GM19239 (cell line): ENCODE data around the gene DIAPH3.

Source experiments
- DNase-seq: peaks from one replicate; pipeline ENCODE4 v3.0.0; 2011; ENCODE audit warnings: low spot score; ENCODE audit not compliant: insufficient read length
- FAIRE-seq: peaks from 2 replicates; lab custom pipeline; 2011; peaks lifted over from hg19 to GRCh38; lab: Jason Lieb, UNC

The DIAPH3 gene

DNA sequence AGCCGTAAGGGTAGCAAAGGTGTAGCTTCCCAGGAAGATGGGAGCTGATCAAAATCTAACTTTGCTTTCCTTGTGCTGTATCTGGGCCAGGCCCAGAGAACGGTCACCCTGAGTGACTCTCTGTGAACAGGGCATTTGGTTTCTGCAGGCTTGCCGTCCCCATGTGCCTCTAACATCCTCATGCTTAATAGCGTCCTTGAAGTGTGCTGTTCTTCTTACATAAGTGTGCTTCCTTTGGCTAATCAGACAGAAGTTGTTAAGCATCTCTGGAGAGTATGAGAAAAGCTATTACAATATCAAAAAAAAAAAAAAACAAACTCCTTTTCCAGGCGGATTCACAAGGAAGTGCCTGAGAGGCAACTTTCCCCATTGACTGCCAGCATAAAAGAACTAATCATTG, 503.7 kb downstream of the DIAPH3 start:
- no peak for FAIRE-seq
- no peak for DNase-seq

- DNase-seq (no peak), FAIRE-seq (no peak)
These were observed 504.9 kb downstream of the DIAPH3 start for GRCh38 chr13:59658738-59659330.

GRCh38 chr13:59658027-59658737, 505.5 kb downstream of the DIAPH3 start:
- FAIRE-seq = no peak
- no peak for DNase-seq

DNA sequence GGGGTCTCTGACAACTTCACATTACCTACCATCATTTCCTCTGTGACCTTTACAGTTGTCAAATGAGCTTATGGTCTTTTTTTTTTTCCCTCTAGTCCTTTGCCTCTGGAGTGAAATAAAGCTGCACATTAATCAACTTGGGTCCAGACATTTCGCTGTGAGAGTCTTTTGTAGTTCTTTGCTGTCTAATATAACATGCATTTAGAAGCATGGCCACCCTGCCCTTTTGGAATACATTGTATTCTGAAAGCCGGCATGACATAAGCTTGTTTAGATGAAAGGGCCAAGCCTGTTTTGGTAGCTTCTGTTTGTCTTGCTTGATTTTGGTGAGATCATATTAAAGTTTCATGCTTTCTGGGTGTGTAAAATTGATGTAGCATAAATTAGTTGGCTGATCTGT, 509.8 kb downstream of the DIAPH3 start:
- FAIRE-seq = no peak
- DNase-seq = no peak

GRCh38 chr13:59651479-59651878, 512.2 kb downstream of the DIAPH3 start:
- FAIRE-seq (no peak), DNase-seq (no peak)

GRCh38 chr13:59643906-59644626, 519.7 kb downstream of the DIAPH3 start:
- DNase-seq = no peak
- FAIRE-seq = no peak

- DNase-seq (no peak), FAIRE-seq (no peak)
These were observed 520.3 kb downstream of the DIAPH3 start for GRCh38 chr13:59643364-59643841.

- DNase-seq (no peak), FAIRE-seq (no peak)
These were observed 521.9 kb downstream of the DIAPH3 start for GRCh38 chr13:59641817-59642216.

DNA sequence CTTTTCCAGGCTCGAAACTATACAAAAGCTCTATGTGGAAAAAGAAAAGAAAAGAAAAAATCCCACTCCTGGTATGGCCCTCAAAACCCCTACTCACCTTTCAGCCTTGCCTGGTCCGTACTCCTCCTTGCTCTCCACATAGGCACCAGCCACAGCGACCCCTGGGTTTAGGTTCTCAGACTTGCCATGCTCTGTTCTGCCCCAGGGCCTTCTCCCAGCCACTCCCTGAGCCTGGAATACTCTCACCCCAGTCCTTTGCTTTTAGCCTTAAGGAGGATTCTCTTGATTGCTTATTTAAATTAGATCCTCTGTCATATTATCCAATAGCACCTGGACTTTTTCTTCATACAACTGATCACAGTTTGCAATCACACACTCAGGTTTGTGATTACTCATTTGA, 522.5 kb downstream of the DIAPH3 start:
- FAIRE-seq = no peak
- DNase-seq = no peak

DNA sequence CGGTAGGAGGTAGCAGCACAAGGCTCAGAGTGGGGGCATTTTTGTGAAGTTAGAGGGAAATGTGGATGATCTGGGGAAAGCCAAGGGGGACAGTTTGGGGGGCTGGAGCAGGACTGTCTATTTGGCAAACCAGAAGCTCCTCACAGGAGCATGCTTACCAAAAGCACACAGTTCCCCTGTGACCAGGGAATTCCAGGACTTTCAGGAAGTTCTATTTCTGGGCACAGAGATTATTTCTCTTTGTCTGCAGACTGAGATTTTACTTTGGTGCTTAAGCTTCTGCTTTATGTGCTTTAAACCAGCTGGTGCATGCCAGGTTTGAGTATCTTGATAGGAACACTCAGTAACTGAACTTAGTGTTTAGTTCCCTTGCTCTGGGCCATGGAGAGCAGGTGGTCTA, 525.3 kb downstream of the DIAPH3 start:
- FAIRE-seq (no peak), DNase-seq (no peak)

DNA sequence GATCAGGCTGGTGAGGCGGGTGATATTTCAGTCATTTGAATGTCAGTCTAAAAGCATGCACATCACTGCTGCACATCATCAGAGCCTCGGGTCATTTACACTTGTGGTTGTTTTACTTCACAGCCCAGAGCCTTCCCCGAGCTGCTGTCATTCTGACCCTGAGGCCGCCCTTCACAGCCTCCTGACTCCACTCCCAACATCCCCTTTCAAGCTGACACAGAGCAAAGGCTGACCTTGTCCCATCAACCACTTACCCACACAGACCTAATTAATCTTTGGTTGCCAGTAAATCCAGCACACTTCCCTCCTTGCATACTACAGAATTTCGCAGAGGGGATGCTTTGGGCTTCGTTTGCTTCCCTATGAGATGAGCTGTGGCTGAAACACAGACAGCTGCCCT, 528.1 kb downstream of the DIAPH3 start:
- no peak for FAIRE-seq
- DNase-seq = no peak

DNA sequence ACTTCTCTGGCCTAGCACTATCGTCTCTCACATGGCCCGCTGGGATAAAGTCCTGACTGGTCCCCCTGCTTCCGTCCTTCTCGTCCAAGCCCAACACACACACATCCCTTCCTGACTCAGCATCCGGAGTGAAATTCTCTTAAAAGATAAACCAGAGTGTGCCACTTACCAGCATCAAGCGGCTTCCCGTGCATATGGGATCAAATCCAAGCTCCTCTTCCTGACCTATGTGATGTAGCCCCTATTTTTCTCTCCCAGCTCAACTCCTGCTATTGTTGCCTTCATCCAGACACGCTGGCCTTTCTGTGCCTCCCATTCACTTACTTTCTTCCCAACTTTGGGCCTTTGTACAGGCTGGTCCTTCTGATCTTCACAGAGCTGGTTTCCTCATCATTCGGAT, 530.4 kb downstream of the DIAPH3 start:
- FAIRE-seq = no peak
- DNase-seq = no peak

DNA sequence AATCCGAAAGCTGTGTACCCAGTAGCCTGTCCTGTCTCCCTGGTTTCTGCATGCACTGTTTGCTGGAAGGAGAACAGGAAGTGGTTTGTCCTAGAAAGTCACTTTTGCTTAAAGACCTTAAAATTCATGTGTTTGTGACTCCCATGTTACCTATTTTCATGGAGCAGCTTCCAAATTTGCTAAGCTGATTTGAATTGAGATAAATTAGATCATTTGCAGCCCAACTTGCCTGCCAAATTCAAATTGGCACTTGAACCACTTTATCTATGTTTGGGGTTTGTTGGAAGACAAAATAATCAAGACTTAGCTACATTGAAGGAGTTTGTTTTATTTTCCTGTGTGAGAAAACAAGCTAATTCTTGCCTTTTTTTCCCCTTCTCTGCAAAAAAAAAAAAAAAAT, 532.5 kb downstream of the DIAPH3 start:
- no peak for DNase-seq
- FAIRE-seq = no peak

DNA sequence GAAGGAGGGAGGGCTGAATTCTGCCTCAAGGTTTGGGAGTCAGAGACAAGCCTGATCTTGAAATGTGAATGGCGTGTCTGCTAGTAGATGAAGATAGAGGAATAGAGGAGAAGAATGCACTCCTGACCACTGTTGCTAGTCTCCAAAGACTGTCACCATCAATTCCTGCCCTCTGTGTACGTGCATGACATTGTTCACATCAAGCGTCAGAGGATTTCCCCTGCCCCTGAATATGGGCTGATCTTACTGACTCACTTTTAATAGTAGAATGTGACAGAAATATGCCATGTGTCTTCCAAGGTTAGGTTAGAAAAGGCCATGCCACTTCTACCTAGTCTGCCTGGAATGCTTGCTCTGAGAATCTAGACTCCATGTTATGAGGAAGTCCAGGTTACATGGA, 538.6 kb downstream of the DIAPH3 start:
- DNase-seq (no peak), FAIRE-seq (no peak)

DNA sequence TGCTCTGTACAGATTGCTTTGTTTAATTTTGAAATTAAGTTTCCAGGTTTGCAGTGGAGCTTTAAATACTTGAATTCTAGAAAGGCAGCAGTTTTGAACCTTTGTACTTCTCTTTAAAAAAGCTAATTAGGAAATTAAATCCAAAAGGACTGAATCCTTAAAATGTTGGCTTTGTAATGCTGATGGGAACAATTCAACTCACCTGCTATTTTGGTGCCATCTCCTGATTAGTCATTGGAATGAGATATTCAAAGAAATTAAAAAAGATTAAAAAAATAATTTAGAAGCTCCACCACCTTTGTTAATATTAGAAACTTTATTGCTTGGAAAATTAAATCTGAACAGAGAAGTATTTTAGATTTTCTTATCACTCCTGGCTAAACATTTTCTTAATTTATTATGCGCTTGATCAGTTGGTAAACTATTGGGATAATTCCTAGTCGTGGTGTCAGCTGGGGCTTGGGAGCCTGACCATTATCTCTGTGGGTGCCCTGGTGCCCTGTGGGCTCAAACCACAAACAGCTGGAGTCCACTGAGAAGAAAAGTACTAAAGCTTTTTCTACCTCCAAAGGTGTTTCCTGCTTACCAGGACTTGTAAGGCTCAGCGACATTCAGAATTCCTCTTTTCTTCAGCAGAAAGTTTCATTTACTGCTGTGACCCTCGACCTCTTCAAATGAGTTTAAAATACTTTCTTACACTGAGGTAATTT, 540.4 kb downstream of the DIAPH3 start:
- no peak for FAIRE-seq
- no peak for DNase-seq

DNA sequence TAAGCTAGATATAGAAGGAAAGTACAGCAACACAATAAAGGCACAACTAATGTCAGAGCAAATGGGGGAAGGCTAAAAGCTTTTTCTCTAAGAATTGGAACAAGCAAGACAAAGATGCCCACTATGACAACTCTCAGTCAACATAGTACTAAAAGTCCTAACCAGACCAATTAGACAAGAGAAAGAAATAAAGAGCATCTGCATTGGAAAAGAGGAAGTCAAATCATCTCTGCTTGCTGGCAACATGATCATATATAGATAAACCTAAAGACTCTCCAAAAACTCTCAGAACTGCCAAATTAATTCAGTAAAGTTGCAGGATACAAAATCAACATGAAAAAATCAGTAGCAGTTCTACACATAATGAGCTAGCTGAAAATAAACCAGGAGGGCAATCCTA, 542.0 kb downstream of the DIAPH3 start:
- FAIRE-seq = no peak
- no peak for DNase-seq
